WTC11 (cell line): Measurements from ENCODE around the gene MMP24. TPM values are rescaled to one million over a fixed set of nuclear protein-coding genes. Genes with fewer than 3 reads are reported as not detected.

ENCODE experiments used
- ATAC-seq: fragments of 200-7000 bp; cut with Tn5 transposase; 2 replicates; pipeline ENCODE4 v1.10.0; 2021; ENCODE audit warnings: mild to moderate bottlenecking, moderate library complexity
- CTCF ChIA-PET: fragments of 300-600 bp; sonication (Branson Sonifier 250); formaldehyde crosslinking; loops from one replicate; lab custom pipeline; 2021; ENCODE audit warnings: antibody characterized with exemption; lab: Charles Lee
- POLR2A ChIA-PET: fragments of 350-600 bp; sonication (Branson Sonifier 250); formaldehyde crosslinking; loops from one replicate; lab custom pipeline; 2021; ENCODE audit warnings: antibody characterized with exemption; lab: Charles Lee
- DNase-seq: peaks from one replicate; pipeline ENCODE4 v3.0.0; 2021; ENCODE audit warnings: low spot score
- H3K27ac Mint-ChIP-seq: 2 replicates; pipeline ENCODE4 v1.8.0; 2021; ENCODE audit warnings: mixed read lengths
- H3K27me3 Mint-ChIP-seq: 2 replicates; pipeline ENCODE4 v1.8.0; 2021; ENCODE audit warnings: low read depth, mild to moderate bottlenecking, moderate library complexity, mixed read lengths
- H3K36me3 Mint-ChIP-seq: 2 replicates; pipeline ENCODE4 v1.8.0; 2021; ENCODE audit warnings: mixed read lengths
- H3K4me1 Mint-ChIP-seq: 2 replicates; pipeline ENCODE4 v1.8.0; 2022; ENCODE audit warnings: mixed read lengths
- H3K4me3 Mint-ChIP-seq: 2 replicates; pipeline ENCODE4 v1.8.0; 2021; ENCODE audit warnings: mild to moderate bottlenecking, moderate library complexity, mixed read lengths
- H3K9me3 Mint-ChIP-seq: 2 replicates; pipeline ENCODE4 v1.8.0; 2021; ENCODE audit warnings: mixed read lengths
- ATF3 ChIP-seq: sonication (generic); formaldehyde crosslinking; conservative IDR thresholded peaks from 2 replicates; pipeline ENCODE4 v1.8.1; 2022; ENCODE audit warnings: mild to moderate bottlenecking, missing genetic modification reagents
- ELF4 ChIP-seq: sonication (generic); formaldehyde crosslinking; IDR thresholded peaks from 2 replicates; pipeline ENCODE4 v1.8.1; 2022; ENCODE audit warnings: low read depth, mild to moderate bottlenecking, moderate library complexity, missing genetic modification reagents
- FOXP1 ChIP-seq: sonication (generic); formaldehyde crosslinking; IDR thresholded peaks from 2 replicates; pipeline ENCODE4 v1.8.0; 2022; ENCODE audit warnings: missing genetic modification reagents, mild to moderate bottlenecking, moderate library complexity, borderline replicate concordance
- JAZF1 ChIP-seq: fragments of 250-450 bp; sonication (Bioruptor Pico); IDR thresholded peaks from 2 replicates; pipeline ENCODE4 v1.9.0; 2021; ENCODE audit warnings: moderate library complexity, mild to moderate bottlenecking, inconsistent platforms
- NFYB ChIP-seq: sonication (generic); formaldehyde crosslinking; conservative IDR thresholded peaks from 2 replicates; pipeline ENCODE4 v1.8.0; 2022; ENCODE audit warnings: low read depth, missing genetic modification reagents
- RELA ChIP-seq: sonication (generic); formaldehyde crosslinking; IDR thresholded peaks from 2 replicates; pipeline ENCODE4 v1.8.1; 2022; ENCODE audit warnings: missing genetic modification reagents, mild to moderate bottlenecking, borderline replicate concordance
- TCF7 ChIP-seq: sonication (generic); formaldehyde crosslinking; IDR thresholded peaks from 2 replicates; pipeline ENCODE4 v1.8.0; 2022; ENCODE audit warnings: mild to moderate bottlenecking, low read depth, missing genetic modification reagents, moderate library complexity
- TEAD4 ChIP-seq: sonication (generic); formaldehyde crosslinking; IDR thresholded peaks from 2 replicates; pipeline ENCODE4 v1.8.0; 2022; ENCODE audit warnings: mild to moderate bottlenecking, missing genetic modification reagents
- ZBTB21 ChIP-seq: sonication (generic); formaldehyde crosslinking; IDR thresholded peaks from 2 replicates; pipeline ENCODE4 v1.8.1; 2023; ENCODE audit warnings: mild to moderate bottlenecking, missing genetic modification reagents, borderline replicate concordance
- ZBTB43 ChIP-seq: sonication (generic); formaldehyde crosslinking; IDR thresholded peaks from 2 replicates; pipeline ENCODE4 v1.8.1; 2023; ENCODE audit warnings: mild to moderate bottlenecking, missing genetic modification reagents
- ZMAT4 ChIP-seq: fragments of 250-450 bp; sonication (Bioruptor Pico); IDR thresholded peaks from 2 replicates; pipeline ENCODE4 v1.9.0; 2021; ENCODE audit warnings: mild to moderate bottlenecking
- ZNF232 ChIP-seq: sonication (generic); formaldehyde crosslinking; IDR thresholded peaks from 2 replicates; pipeline ENCODE4 v1.8.0; 2022; ENCODE audit warnings: mild to moderate bottlenecking, missing genetic modification reagents
- ZNF396 ChIP-seq: fragments of 250-450 bp; sonication (Bioruptor Pico); IDR thresholded peaks from 2 replicates; pipeline ENCODE4 v1.8.0; 2021; ENCODE audit warnings: mild to moderate bottlenecking, moderate library complexity, borderline replicate concordance
- ZNF423 ChIP-seq: fragments of 250-450 bp; sonication (Bioruptor Pico); IDR thresholded peaks from 2 replicates; pipeline ENCODE4 v2.1.2; 2022; ENCODE audit warnings: mild to moderate bottlenecking, moderate library complexity
- total RNA-seq: library from RNA; stranded (reverse); gene quantifications from 3 replicates; pipeline ENCODE4 v1.2.3, GENCODE V29; 2021
- TF ChIP-seq, protein P1 (sequence below): fragments of 250-450 bp; sonication (Bioruptor Pico); IDR thresholded peaks from 2 replicates; pipeline ENCODE4 v1.8.0; 2021; ENCODE audit warnings: mild to moderate bottlenecking
- TF ChIP-seq, protein P2 (sequence below): sonication (generic); formaldehyde crosslinking; IDR thresholded peaks from 2 replicates; pipeline ENCODE4 v1.8.0; 2022; ENCODE audit warnings: mild to moderate bottlenecking, missing genetic modification reagents
- TF ChIP-seq, protein P3 (sequence below): sonication (generic); formaldehyde crosslinking; IDR thresholded peaks from 2 replicates; pipeline ENCODE4 v1.8.1; 2023; ENCODE audit warnings: mild to moderate bottlenecking, moderate library complexity, missing genetic modification reagents

The MMP24 gene
- total RNA-seq, 1 experiment from 2014 or later, result 16.8 TPM

DNA sequence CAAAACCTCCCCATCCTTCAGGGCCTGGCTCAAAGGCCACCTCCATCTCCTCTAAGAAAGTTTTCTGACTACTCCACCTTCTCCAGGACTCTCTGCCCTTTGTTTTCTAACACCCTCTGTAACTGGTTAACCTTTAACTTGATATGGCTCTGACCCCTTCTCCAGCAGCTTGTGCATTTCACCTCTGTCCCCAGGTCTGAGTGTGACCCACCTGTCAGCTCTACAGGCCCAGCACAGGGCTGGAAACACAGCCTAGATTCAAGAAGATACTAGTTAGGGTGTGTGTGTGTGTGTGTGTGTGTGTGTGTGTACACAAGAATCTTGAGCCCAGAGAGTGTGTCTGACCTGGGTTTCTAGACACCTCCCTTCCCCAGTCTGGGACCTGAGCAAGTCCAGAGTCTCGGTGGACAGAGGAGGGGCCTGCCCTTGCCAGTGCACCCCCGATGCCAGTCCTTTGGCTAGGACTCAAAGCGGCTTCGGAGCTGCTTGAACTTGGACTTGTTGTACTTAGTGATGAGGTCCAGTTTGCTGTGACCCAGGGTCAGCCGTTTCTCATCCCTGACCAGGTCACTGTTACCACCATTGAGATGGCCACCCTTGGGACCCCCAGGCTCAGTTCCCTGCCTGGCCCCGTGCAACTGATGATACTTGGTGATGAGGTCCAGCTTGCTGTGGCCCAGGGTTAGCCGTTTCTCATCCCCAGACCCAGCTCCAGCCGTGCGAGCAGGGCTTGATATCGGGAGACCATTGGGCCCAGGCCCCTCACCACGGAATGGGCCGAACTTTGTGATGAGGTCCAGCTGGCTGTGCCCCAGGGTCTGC, 59.8 kb downstream of the MMP24 start:
- POLR2A ChIA-PET, result interaction anchor here (1.0 kb wide), 1 partner anchor 9 kb away, joined by 3 read pairs; the partner anchor contains the start of gene MMP24OS
- TF ChIP-seq ZBTB43 (CRISPR knock-in tag), result no peak
- no peak for TF ChIP-seq NFYB
- TF ChIP-seq ELF4, result no peak
- TF ChIP-seq ZMAT4, result no peak
- CTCF ChIA-PET, result interaction anchor here (0.9 to 1.3 kb wide), 3 partner anchors 18 to 161 kb away, joined by 3 to 4 read pairs (median 3); no protein-coding TSS in a partner anchor

GRCh38 chr20:35286899-35287508, 60.5 kb downstream of the MMP24 start:
- no peak overlapping the region for H3K4me3 Mint-ChIP-seq
- peaks cover 5% of the 10 kb centered on the region for H3K36me3 Mint-ChIP-seq
- no peak for ATAC-seq
- TF ChIP-seq ATF3 (CRISPR knock-in tag) (no peak), ZNF232 (CRISPR knock-in tag) (no peak), ZNF423 (CRISPR knock-in tag) (no peak), ZNF396 (no peak), JAZF1 (CRISPR knock-in tag) (no peak), ZBTB21 (no peak), TCF7 (CRISPR knock-in tag) (no peak), FOXP1 (CRISPR knock-in tag) (no peak), TEAD4 (CRISPR knock-in tag) (no peak), RELA (CRISPR knock-in tag) (no peak)
- TF ChIP-seq, protein P1, sequence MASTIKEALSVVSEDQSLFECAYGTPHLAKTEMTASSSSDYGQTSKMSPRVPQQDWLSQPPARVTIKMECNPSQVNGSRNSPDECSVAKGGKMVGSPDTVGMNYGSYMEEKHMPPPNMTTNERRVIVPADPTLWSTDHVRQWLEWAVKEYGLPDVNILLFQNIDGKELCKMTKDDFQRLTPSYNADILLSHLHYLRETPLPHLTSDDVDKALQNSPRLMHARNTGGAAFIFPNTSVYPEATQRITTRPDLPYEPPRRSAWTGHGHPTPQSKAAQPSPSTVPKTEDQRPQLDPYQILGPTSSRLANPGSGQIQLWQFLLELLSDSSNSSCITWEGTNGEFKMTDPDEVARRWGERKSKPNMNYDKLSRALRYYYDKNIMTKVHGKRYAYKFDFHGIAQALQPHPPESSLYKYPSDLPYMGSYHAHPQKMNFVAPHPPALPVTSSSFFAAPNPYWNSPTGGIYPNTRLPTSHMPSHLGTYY, result no peak
- TF ChIP-seq, protein P2, sequence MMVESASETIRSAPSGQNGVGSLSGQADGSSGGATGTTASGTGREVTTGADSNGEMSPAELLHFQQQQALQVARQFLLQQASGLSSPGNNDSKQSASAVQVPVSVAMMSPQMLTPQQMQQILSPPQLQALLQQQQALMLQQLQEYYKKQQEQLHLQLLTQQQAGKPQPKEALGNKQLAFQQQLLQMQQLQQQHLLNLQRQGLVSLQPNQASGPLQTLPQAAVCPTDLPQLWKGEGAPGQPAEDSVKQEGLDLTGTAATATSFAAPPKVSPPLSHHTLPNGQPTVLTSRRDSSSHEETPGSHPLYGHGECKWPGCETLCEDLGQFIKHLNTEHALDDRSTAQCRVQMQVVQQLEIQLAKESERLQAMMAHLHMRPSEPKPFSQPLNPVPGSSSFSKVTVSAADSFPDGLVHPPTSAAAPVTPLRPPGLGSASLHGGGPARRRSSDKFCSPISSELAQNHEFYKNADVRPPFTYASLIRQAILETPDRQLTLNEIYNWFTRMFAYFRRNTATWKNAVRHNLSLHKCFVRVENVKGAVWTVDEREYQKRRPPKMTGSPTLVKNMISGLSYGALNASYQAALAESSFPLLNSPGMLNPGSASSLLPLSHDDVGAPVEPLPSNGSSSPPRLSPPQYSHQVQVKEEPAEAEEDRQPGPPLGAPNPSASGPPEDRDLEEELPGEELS, result no peak
- TF ChIP-seq, protein P3, sequence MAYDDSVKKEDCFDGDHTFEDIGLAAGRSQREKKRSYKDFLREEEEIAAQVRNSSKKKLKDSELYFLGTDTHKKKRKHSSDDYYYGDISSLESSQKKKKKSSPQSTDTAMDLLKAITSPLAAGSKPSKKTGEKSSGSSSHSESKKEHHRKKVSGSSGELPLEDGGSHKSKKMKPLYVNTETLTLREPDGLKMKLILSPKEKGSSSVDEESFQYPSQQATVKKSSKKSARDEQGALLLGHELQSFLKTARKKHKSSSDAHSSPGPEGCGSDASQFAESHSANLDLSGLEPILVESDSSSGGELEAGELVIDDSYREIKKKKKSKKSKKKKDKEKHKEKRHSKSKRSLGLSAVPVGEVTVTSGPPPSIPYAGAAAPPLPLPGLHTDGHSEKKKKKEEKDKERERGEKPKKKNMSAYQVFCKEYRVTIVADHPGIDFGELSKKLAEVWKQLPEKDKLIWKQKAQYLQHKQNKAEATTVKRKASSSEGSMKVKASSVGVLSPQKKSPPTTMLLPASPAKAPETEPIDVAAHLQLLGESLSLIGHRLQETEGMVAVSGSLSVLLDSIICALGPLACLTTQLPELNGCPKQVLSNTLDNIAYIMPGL (CRISPR knock-in tag), result no peak
- TF ChIP-seq, all 79 proteins: peak for 0
- no peak for DNase-seq
- Mint-ChIP-seq H3K4me1 (peaks cover 18% of the 10 kb centered on the region), H3K27me3 (no peaks in the 10 kb centered on the region; the same call in none of the 2 replicates), H3K27ac (no peak overlapping the region), H3K9me3 (no peaks in the 10 kb centered on the region)
- POLR2A ChIA-PET, result interaction anchor here (1.0 kb wide), 1 partner anchor 9 kb away, joined by 3 read pairs; the partner anchor contains the start of gene MMP24OS
- CTCF ChIA-PET, result interaction anchor here (0.9 to 1.8 kb wide), 4 partner anchors 17 to 160 kb away, joined by 3 to 6 read pairs (median 4); no protein-coding TSS in a partner anchor

More for the DNA sequence above, 59.8 kb downstream of the MMP24 start:
- Mint-ChIP-seq H3K27me3 (no peaks in the 10 kb centered on the region; the same call in none of the 2 replicates), H3K27ac (no peak overlapping the region), H3K4me3 (peak overlapping the region; percentile 94), H3K9me3 (no peaks in the 10 kb centered on the region), H3K36me3 (peaks cover 10% of the 10 kb centered on the region), H3K4me1 (peaks cover 18% of the 10 kb centered on the region)
- no peak for DNase-seq
- no peak for ATAC-seq
